MM.1S (cell line): ENCODE measurements around the gene PPM1B.

ENCODE experiments used
- DNase-seq: peaks from one replicate; pipeline ENCODE4 v3.0.0-alpha.2; 2015
- H2AFZ ChIP-seq: fragments of 300-600 bp; sonication (generic); 2 replicates; pipeline ENCODE4 v1.6.0; 2016; ENCODE audit warnings: antibody characterized with exemption, low read length
- H3F3A ChIP-seq: fragments of 300-600 bp; sonication (generic); 2 replicates; pipeline ENCODE4 v1.6.1; 2016; ENCODE audit warnings: mild to moderate bottlenecking, antibody characterized with exemption, low read length, moderate library complexity, mixed read lengths; ENCODE audit not compliant: insufficient read depth
- H3K27ac ChIP-seq: fragments of 300-600 bp; sonication (generic); 2 replicates; pipeline ENCODE4 v1.5.1; 2016; ENCODE audit warnings: mild to moderate bottlenecking, low read length
- H3K27me3 ChIP-seq: fragments of 300-600 bp; sonication (generic); replicated peaks from 2 replicates; pipeline ENCODE4 v1.6.0; 2016; ENCODE audit warnings: low read length; ENCODE audit not compliant: insufficient read depth
- H3K36me3 ChIP-seq: fragments of 300-600 bp; sonication (generic); replicated peaks from 2 replicates; pipeline ENCODE4 v1.6.1; 2016; ENCODE audit warnings: mild to moderate bottlenecking, low read length, mixed read lengths; ENCODE audit not compliant: insufficient read depth
- H3K4me1 ChIP-seq: fragments of 300-600 bp; sonication (generic); 2 replicates; pipeline ENCODE4 v1.6.1; 2016; ENCODE audit warnings: low read length, mixed read lengths
- H3K4me2 ChIP-seq: fragments of 300-600 bp; sonication (generic); 2 replicates; pipeline ENCODE4 v1.6.0; 2016; ENCODE audit warnings: low read depth, low read length
- H3K4me3 ChIP-seq: fragments of 300-600 bp; sonication (generic); 2 replicates; pipeline ENCODE4 v1.5.1; 2016; ENCODE audit warnings: low read length, mixed read lengths
- H3K79me2 ChIP-seq: fragments of 300-600 bp; sonication (generic); 2 replicates; pipeline ENCODE4 v1.6.1; 2016; ENCODE audit warnings: mixed run types, low read length, mixed read lengths
- H3K9ac ChIP-seq: fragments of 300-600 bp; sonication (generic); 2 replicates; pipeline ENCODE4 v1.6.1; 2016; ENCODE audit warnings: low read length, mixed read lengths
- H3K9me2 ChIP-seq: fragments of 300-600 bp; sonication (generic); replicated peaks from 2 replicates; pipeline ENCODE4 v1.6.1; 2016; ENCODE audit warnings: mild to moderate bottlenecking, low read length, mixed read lengths; ENCODE audit not compliant: insufficient read depth
- H3K9me3 ChIP-seq: fragments of 300-600 bp; sonication (generic); replicated peaks from 2 replicates; pipeline ENCODE4 v1.6.1; 2016; ENCODE audit warnings: mild to moderate bottlenecking, low read length, mixed read lengths; ENCODE audit not compliant: insufficient read depth
- H4K20me1 ChIP-seq: fragments of 300-600 bp; sonication (generic); 2 replicates; pipeline ENCODE4 v1.6.1; 2016; ENCODE audit warnings: mild to moderate bottlenecking, low read length, moderate library complexity, mixed read lengths; ENCODE audit not compliant: insufficient read depth
- EZH2 ChIP-seq: fragments of 300-600 bp; sonication (generic); optimal IDR thresholded peaks from 2 replicates; pipeline ENCODE3; 2017; ENCODE audit warnings: low read depth, mild to moderate bottlenecking, antibody characterized with exemption, low read length, mixed read lengths
- EZH2phosphoT487 ChIP-seq: fragments of 300-600 bp; sonication (generic); IDR thresholded peaks from 2 replicates; pipeline ENCODE4 v1.6.1; 2018; ENCODE audit warnings: antibody characterized with exemption, low read length
- TF ChIP-seq, protein P1 (sequence below): fragments of 300-600 bp; sonication (generic); IDR thresholded peaks from 2 replicates; pipeline ENCODE4 v1.5.1; 2016; ENCODE audit warnings: antibody characterized with exemption, low read length, mixed read lengths

Gene PPM1B

GRCh38 chr2:44137872-44138551, 30.7 kb upstream of the PPM1B start:
- Histone ChIP-seq H3K9me3 (no peaks in the 10 kb centered on the region), H3K36me3 (no peaks in the 10 kb centered on the region), H3K4me1 (no peaks in the 10 kb centered on the region), H3K4me2 (no peak overlapping the region), H3K27ac (no peak overlapping the region), H3K9me2 (no peaks in the 10 kb centered on the region), H3K4me3 (no peak overlapping the region), H4K20me1 (no peaks in the 10 kb centered on the region), H2AFZ (no peak overlapping the region), H3F3A (no peaks in the 10 kb centered on the region), H3K79me2 (no peaks in the 10 kb centered on the region), H3K27me3 (no peaks in the 10 kb centered on the region), H3K9ac (no peak overlapping the region)
- TF ChIP-seq EZH2 = no peak
- no peak for TF ChIP-seq EZH2phosphoT487
- TF ChIP-seq, protein P1, sequence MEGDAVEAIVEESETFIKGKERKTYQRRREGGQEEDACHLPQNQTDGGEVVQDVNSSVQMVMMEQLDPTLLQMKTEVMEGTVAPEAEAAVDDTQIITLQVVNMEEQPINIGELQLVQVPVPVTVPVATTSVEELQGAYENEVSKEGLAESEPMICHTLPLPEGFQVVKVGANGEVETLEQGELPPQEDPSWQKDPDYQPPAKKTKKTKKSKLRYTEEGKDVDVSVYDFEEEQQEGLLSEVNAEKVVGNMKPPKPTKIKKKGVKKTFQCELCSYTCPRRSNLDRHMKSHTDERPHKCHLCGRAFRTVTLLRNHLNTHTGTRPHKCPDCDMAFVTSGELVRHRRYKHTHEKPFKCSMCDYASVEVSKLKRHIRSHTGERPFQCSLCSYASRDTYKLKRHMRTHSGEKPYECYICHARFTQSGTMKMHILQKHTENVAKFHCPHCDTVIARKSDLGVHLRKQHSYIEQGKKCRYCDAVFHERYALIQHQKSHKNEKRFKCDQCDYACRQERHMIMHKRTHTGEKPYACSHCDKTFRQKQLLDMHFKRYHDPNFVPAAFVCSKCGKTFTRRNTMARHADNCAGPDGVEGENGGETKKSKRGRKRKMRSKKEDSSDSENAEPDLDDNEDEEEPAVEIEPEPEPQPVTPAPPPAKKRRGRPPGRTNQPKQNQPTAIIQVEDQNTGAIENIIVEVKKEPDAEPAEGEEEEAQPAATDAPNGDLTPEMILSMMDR = no peak
- no peak for DNase-seq

DNA sequence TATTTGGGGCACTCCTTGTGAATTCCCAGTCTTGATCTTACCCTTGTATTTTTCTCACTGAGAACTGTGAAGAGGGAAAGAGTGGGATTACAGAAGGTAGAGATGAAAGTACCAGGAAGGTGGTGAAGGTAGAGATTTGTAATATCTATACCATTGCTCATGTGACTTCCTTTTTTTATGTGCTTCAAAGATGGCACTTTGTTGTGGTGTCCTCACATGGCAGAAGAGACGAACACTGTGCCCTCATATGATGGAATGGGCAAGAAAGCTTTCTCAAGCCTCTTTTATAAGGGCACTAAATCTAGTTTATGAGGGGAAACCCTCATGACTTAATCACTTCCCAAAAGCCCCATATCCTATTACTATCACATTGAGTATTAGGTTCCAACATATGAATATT, 28.9 kb upstream of the PPM1B start:
- Histone ChIP-seq H4K20me1 (no peaks in the 10 kb centered on the region), H3K4me2 (no peak overlapping the region), H3K9me3 (no peaks in the 10 kb centered on the region), H3K9me2 (no peaks in the 10 kb centered on the region), H2AFZ (no peak overlapping the region), H3K79me2 (no peaks in the 10 kb centered on the region), H3K27ac (no peak overlapping the region), H3F3A (no peaks in the 10 kb centered on the region), H3K9ac (no peak overlapping the region), H3K36me3 (no peaks in the 10 kb centered on the region), H3K27me3 (no peaks in the 10 kb centered on the region), H3K4me1 (no peaks in the 10 kb centered on the region), H3K4me3 (no peak overlapping the region)
- DNase-seq = no peak
- TF ChIP-seq, protein P1 = no peak
- TF ChIP-seq EZH2 (no peak), EZH2phosphoT487 (no peak)

DNA sequence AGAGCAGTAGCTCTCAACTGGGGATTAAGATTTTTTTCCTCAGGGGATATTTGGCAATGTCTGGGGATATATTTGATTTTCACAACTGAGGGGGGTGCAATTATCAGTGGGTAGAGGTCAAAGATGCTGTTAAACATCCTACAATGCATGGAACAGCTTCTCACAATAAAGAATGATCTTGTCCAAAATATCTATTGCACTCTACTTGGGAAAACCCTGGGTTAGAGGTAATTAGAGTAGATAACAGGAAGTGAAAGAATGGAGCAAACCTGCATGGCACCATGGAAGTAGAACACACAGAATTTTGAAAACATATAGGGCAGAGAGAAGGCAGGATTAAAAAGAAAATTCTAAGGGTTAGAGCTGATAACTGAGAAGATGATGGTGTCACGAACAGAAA, 26.4 kb upstream of the PPM1B start:
- Histone ChIP-seq H3K9me3 (no peaks in the 10 kb centered on the region), H3K36me3 (no peaks in the 10 kb centered on the region), H4K20me1 (no peaks in the 10 kb centered on the region), H3K4me2 (no peak overlapping the region), H2AFZ (no peak overlapping the region), H3K9ac (no peak overlapping the region), H3K4me3 (no peak overlapping the region), H3K9me2 (no peaks in the 10 kb centered on the region), H3K27me3 (no peaks in the 10 kb centered on the region), H3K27ac (no peak overlapping the region), H3F3A (no peaks in the 10 kb centered on the region), H3K79me2 (no peaks in the 10 kb centered on the region), H3K4me1 (no peaks in the 10 kb centered on the region)
- TF ChIP-seq EZH2phosphoT487 (no peak), EZH2 (no peak)
- TF ChIP-seq, protein P1 = no peak
- DNase-seq = no peak
